Liver (tissue), 9 donors: Measurements from ENCODE around the gene NTM. TPM values are rescaled to one million over a fixed set of nuclear protein-coding genes. Genes with fewer than 3 reads are reported as not detected.

Source experiments
- DNase-seq: peaks from one replicate; pipeline ENCODE4 v3.0.0-alpha.2; 2017; ENCODE audit warnings: low spot score
- H3K27ac ChIP-seq, 2 donors: one replicate each; pipeline ENCODE4 v1.7.0; 2013; ENCODE audit warnings: inconsistent platforms in 2 of 2, low read length in 2 of 2, control low read depth in 1 of 2, low read depth in 1 of 2, mild to moderate bottlenecking in 1 of 2
- H3K27me3 ChIP-seq, 4 donors: one replicate each; pipeline versions ENCODE4 v1.6.1 to v1.7.0; 2013; ENCODE audit warnings: low read length in 3 of 4, inconsistent platforms in 1 of 4, mild to moderate bottlenecking in 1 of 4, moderate library complexity in 1 of 4; ENCODE audit not compliant: control insufficient read depth in 4 of 4, insufficient read depth in 4 of 4
- H3K36me3 ChIP-seq, 4 donors: one replicate each; pipeline versions ENCODE4 v1.6.1 to v1.7.0; 2013; ENCODE audit warnings: low read length in 3 of 4, mild to moderate bottlenecking in 3 of 4, low read depth in 1 of 4, moderate library complexity in 1 of 4; ENCODE audit not compliant: control insufficient read depth in 4 of 4, insufficient read depth in 3 of 4
- H3K4me1 ChIP-seq, 4 donors: one replicate each; pipeline versions ENCODE4 v1.6.1 to v1.7.0; 2013; ENCODE audit warnings: low read length in 3 of 4, mild to moderate bottlenecking in 3 of 4, moderate library complexity in 1 of 4; ENCODE audit not compliant: control insufficient read depth in 4 of 4, insufficient read depth in 4 of 4
- H3K4me3 ChIP-seq, 3 donors: one replicate each; pipeline versions ENCODE4 v1.6.1 to v1.7.0; 2013; ENCODE audit warnings: low read length in 3 of 3, control low read depth in 1 of 3, low read depth in 1 of 3, mild to moderate bottlenecking in 1 of 3
- H3K9ac ChIP-seq, 2 donors: one replicate each; pipeline ENCODE4 v1.7.0; 2013; ENCODE audit warnings: low read length in 2 of 2, mild to moderate bottlenecking in 2 of 2, moderate library complexity in 2 of 2, control low read depth in 1 of 2, low read depth in 1 of 2
- H3K9me3 ChIP-seq, 4 donors: one replicate each; pipeline versions ENCODE4 v1.6.1 to v1.7.0; 2013; ENCODE audit warnings: low read length in 3 of 4; ENCODE audit not compliant: control insufficient read depth in 4 of 4
- ATF3 ChIP-seq: IDR thresholded peaks from 2 replicates; pipeline ENCODE4 v1.6.1; 2016; ENCODE audit warnings: antibody characterized with exemption
- CTCF ChIP-seq: fragments of 150-350 bp; IDR thresholded peaks from 2 replicates; pipeline ENCODE4 v1.5.1; 2017; ENCODE audit warnings: improper control_type of control experiment, low read depth, low read length; ENCODE audit not compliant: missing input control
- EGR1 ChIP-seq, 2 donors: IDR thresholded peaks; 2 replicates each; pipeline ENCODE4 v1.6.1; 2016 to 2018; ENCODE audit warnings: antibody characterized with exemption in 2 of 2, low read depth in 2 of 2
- FOXA1 ChIP-seq: IDR thresholded peaks from 2 replicates; pipeline ENCODE4 v1.6.1; 2016; ENCODE audit warnings: antibody characterized with exemption
- FOXA2 ChIP-seq: IDR thresholded peaks from 2 replicates; pipeline ENCODE4 v1.6.1; 2016; ENCODE audit warnings: antibody characterized with exemption
- GABPA ChIP-seq, 2 donors: IDR thresholded peaks in 1 of 2; conservative IDR thresholded peaks in 1 of 2; 2 replicates each; pipeline ENCODE4 v1.6.1; 2016; ENCODE audit warnings: antibody characterized with exemption in 2 of 2, mild to moderate bottlenecking in 1 of 2, moderate library complexity in 1 of 2
- HNF4A ChIP-seq, 2 donors: conservative IDR thresholded peaks; 2 replicates each; pipeline ENCODE4 v1.6.1; 2016; ENCODE audit warnings: antibody characterized with exemption in 2 of 2, mild to moderate bottlenecking in 2 of 2
- HNF4G ChIP-seq: IDR thresholded peaks from 2 replicates; pipeline ENCODE4 v1.6.1; 2016; ENCODE audit warnings: antibody characterized with exemption
- JUND ChIP-seq, 2 donors: IDR thresholded peaks; 2 replicates each; pipeline ENCODE4 v1.6.1; 2016; ENCODE audit warnings: antibody characterized with exemption in 2 of 2
- MAX ChIP-seq: IDR thresholded peaks from 2 replicates; pipeline ENCODE4 v1.6.1; 2016; ENCODE audit warnings: antibody characterized with exemption
- NR2F2 ChIP-seq: IDR thresholded peaks from 2 replicates; pipeline ENCODE4 v1.6.1; 2016; ENCODE audit warnings: antibody characterized with exemption
- RAD21 ChIP-seq, 2 donors: IDR thresholded peaks; 2 replicates each; pipeline ENCODE4 v1.6.1; 2016; ENCODE audit warnings: antibody characterized with exemption in 2 of 2, mild to moderate bottlenecking in 2 of 2
- REST ChIP-seq: IDR thresholded peaks from 2 replicates; pipeline ENCODE4 v1.6.1; 2016; ENCODE audit warnings: antibody characterized with exemption, mild to moderate bottlenecking
- RXRA ChIP-seq, 2 donors: IDR thresholded peaks; 2 replicates each; pipeline ENCODE4 v1.6.1; 2017 to 2018; ENCODE audit warnings: antibody characterized with exemption in 2 of 2, mild to moderate bottlenecking in 1 of 2
- SP1 ChIP-seq: IDR thresholded peaks from 2 replicates; pipeline ENCODE4 v1.6.1; 2018; ENCODE audit warnings: antibody characterized with exemption, mild to moderate bottlenecking
- TAF1 ChIP-seq: conservative IDR thresholded peaks from 2 replicates; pipeline ENCODE4 v1.6.1; 2016; ENCODE audit warnings: antibody characterized with exemption, mild to moderate bottlenecking
- YY1 ChIP-seq: IDR thresholded peaks from 2 replicates; pipeline ENCODE4 v1.6.1; 2016; ENCODE audit warnings: antibody characterized with exemption, mild to moderate bottlenecking
- ZBTB33 ChIP-seq: IDR thresholded peaks from 2 replicates; pipeline ENCODE4 v1.6.1; 2016; ENCODE audit warnings: antibody characterized with exemption
- WGBS: extraction: QIAGEN DNeasy Blood & Tissue Kit; methylation state at CpG from one replicate; pipeline ENCODE4 v1.1.7; 2013; 5-methylcytosine and 5-hydroxymethylcytosine counted together
- polyA plus RNA-seq, 2 donors: library from polyadenylated mRNA; stranded (reverse) in 1 of 2; unstranded in 1 of 2; fragments of 200-250 nt in 1 of 2; fragments of >200 nt in 1 of 2; fragmentation: Nextera tagmentation in 1 of 2; extraction: Ambion mirVana in 1 of 2; gene quantifications; one replicate each; pipeline versions ENCODE4 v1.2.1 to v1.2.3, GENCODE V29; 2013 to 2015
- total RNA-seq, 2 donors: library from RNA; depleted of rRNA; stranded (reverse); fragments of >200 nt; gene quantifications; one replicate each; pipeline ENCODE4 v1.2.3, GENCODE V29; 2014
- donor health status: healthy.
- donor health status: healthy.
- donor health status: healthy.
- donor health status: healthy.
- donor health status: healthy.

NTM gene
- total and polyA plus RNA-seq, 4 donors: 0.08 to 1.1 (median 0.08) TPM; not detected in 1

- peaks cover 0 to 4% (median 0%) of the 10 kb centered on the region in 4 donors for H3K27me3 ChIP-seq
- H3K27ac ChIP-seq: no peak overlapping the region
- H3K4me3 ChIP-seq: no peak overlapping the region
- no peak for DNase-seq
- no peaks in the 10 kb centered on the region for H3K9me3 ChIP-seq
- no peaks in the 10 kb centered on the region for H3K4me1 ChIP-seq
- 64% methylated on average over 3 of the region's 3 CpGs for WGBS
- no peak for TF ChIP-seq ATF3
- TF ChIP-seq CTCF: no peak
- no peak for TF ChIP-seq TAF1
- no peak for TF ChIP-seq HNF4G
- no peak for TF ChIP-seq HNF4A (conservative IDR thresholded peaks at IDR 0.05)
- TF ChIP-seq EGR1 (IDR thresholded peaks at IDR 0.05; ENCODE audit: low read depth in 2 of 2): no peak
- TF ChIP-seq ZBTB33: no peak
- TF ChIP-seq FOXA2: no peak
- no peak for TF ChIP-seq GABPA (IDR thresholded peaks at IDR 0.05 in 1 of 2, conservative IDR thresholded peaks at IDR 0.05 in 1 of 2)
- no peak for TF ChIP-seq RAD21 (IDR thresholded peaks at IDR 0.05)
- TF ChIP-seq SP1: no peak
- TF ChIP-seq JUND (IDR thresholded peaks at IDR 0.05): no peak
- no peak for TF ChIP-seq FOXA1
- no peak for TF ChIP-seq REST
- no peak for TF ChIP-seq RXRA (IDR thresholded peaks at IDR 0.05)
- TF ChIP-seq NR2F2: no peak
- TF ChIP-seq YY1: no peak
- no peak for TF ChIP-seq MAX
- no peak overlapping the region for H3K9ac ChIP-seq
- no peaks in the 10 kb centered on the region for H3K36me3 ChIP-seq
Observed at GRCh38 chr11:131486100-131486499, 115.7 kb downstream of the NTM start.
